Measurements from ENCODE around the gene HAUS2.
"Not testable (repeated sequence)": the region's sequence is repeated elsewhere in the genome, so short reads cannot be mapped to it uniquely, and the experiment has no call there.

Gene HAUS2

GRCh38 chr15:42547918-42548248 is 755 bp upstream of the HAUS2 start:
- H3K27me3 ChIP-seq (ENCODE audit: low read depth): no peaks in the 10 kb centered on the region
- 0 out of 2 replicates have a peak, but pooled peaks cover 2% of the 10 kb centered on the region for H3K9me3 ChIP-seq
- peaks cover 25% of the 10 kb centered on the region for H3K36me3 ChIP-seq (replicated peaks)
- H3K4me3 ChIP-seq: peak overlapping the region; percentile 98
- H3K4me1 ChIP-seq: no peaks in the 10 kb centered on the region; the same call in 1 of the 2 replicates
- in situ Hi-C loops (cut with MboI; ENCODE audit: low sequenced_read_pairs): no loop called here
- no peak for DNase-seq (ENCODE audit: low spot score in 2 of 2)

GRCh38 chr15:42549032-42549491 is 424 bp downstream of the HAUS2 start:
- peak; percentile 43 to 48 for DNase-seq (ENCODE audit: low spot score in 2 of 2)
- Histone ChIP-seq H3K36me3 (replicated peaks) (peaks cover 17% of the 10 kb centered on the region), H3K4me3 (peak overlapping the region; percentile 98), H3K9me3 (0 out of 2 replicates have a peak, but pooled peaks cover 2% of the 10 kb centered on the region), H3K27me3 (ENCODE audit: low read depth) (no peaks in the 10 kb centered on the region), H3K4me1 (no peaks in the 10 kb centered on the region; the same call in none of the 2 replicates)
- in situ Hi-C loops (cut with MboI; ENCODE audit: low sequenced_read_pairs): no loop called here

GRCh38 chr15:42549741-42550392 is 1.2 kb downstream of the HAUS2 start:
- no peak for DNase-seq (ENCODE audit: low spot score in 2 of 2)
- H3K36me3 ChIP-seq (replicated peaks): peaks cover 10% of the 10 kb centered on the region
- in situ Hi-C loops (cut with MboI; ENCODE audit: low sequenced_read_pairs): no loop called here
- peak overlapping the region; percentile 98 for H3K4me3 ChIP-seq
- H3K4me1 ChIP-seq: no peaks in the 10 kb centered on the region; the same call in none of the 2 replicates
- no peaks in the 10 kb centered on the region for H3K27me3 ChIP-seq (ENCODE audit: low read depth)
- H3K9me3 ChIP-seq: 0 out of 2 replicates have a peak, but pooled peaks cover 2% of the 10 kb centered on the region

- Histone ChIP-seq H3K9me3 (0 out of 2 replicates have a peak, but pooled peaks cover 2% of the 10 kb centered on the region), H3K4me3 (no peak overlapping the region), H3K27me3 (ENCODE audit: low read depth) (no peaks in the 10 kb centered on the region), H3K4me1 (no peaks in the 10 kb centered on the region; the same call in none of the 2 replicates), H3K36me3 (replicated peaks) (no peaks in the 10 kb centered on the region; the same call in none of the 2 replicates)
- no peak for DNase-seq (ENCODE audit: low spot score in 2 of 2)
- in situ Hi-C loops (cut with MboI; ENCODE audit: low sequenced_read_pairs): no loop called here
These were observed 4.9 kb downstream of the HAUS2 start for GRCh38 chr15:42553554-42553953.

GRCh38 chr15:42556550-42557207 is 8.0 kb downstream of the HAUS2 start:
- in situ Hi-C loops (cut with MboI; ENCODE audit: low sequenced_read_pairs); H3K4me1 ChIP-seq; H3K9me3 ChIP-seq; H3K27me3 ChIP-seq (ENCODE audit: low read depth); H3K4me3 ChIP-seq; DNase-seq (ENCODE audit: low spot score in 2 of 2): not testable (repeated sequence)
- peaks cover 22% of the 10 kb centered on the region for H3K36me3 ChIP-seq (replicated peaks)

- in situ Hi-C loops (cut with MboI; ENCODE audit: low sequenced_read_pairs): no loop called here
- Histone ChIP-seq H3K36me3 (replicated peaks) (peaks cover 28% of the 10 kb centered on the region), H3K4me1 (no peaks in the 10 kb centered on the region; the same call in 1 of the 2 replicates)
These were observed 10.1 kb downstream of the HAUS2 start for GRCh38 chr15:42558739-42559138.

GRCh38 chr15:42575188-42576039 is 26.8 kb downstream of the HAUS2 start, which contains the start of gene STARD9:
Gene STARD9, plus strand, starts transcription at chr15:42575606. Its CDS starts 110 bp downstream, at chr15:42575716.
- H3K36me3 ChIP-seq (replicated peaks): no peaks in the 10 kb centered on the region
- in situ Hi-C loops (cut with MboI; ENCODE audit: low sequenced_read_pairs): no loop called here

More at GRCh38 chr15:42558739-42559138, 10.1 kb downstream of the HAUS2 start:
- Histone ChIP-seq H3K4me3 (no peak overlapping the region), H3K27me3 (ENCODE audit: low read depth) (no peaks in the 10 kb centered on the region), H3K9me3 (no peaks in the 10 kb centered on the region)
- no peak for DNase-seq (ENCODE audit: low spot score in 2 of 2)

GRCh38 chr15:42576040-42576594 is 27.5 kb downstream of the HAUS2 start:
- Histone ChIP-seq H3K27me3 (ENCODE audit: low read depth) (no peaks in the 10 kb centered on the region), H3K9me3 (no peaks in the 10 kb centered on the region), H3K4me1 (peaks cover 10% of the 10 kb centered on the region), H3K36me3 (replicated peaks) (no peaks in the 10 kb centered on the region), H3K4me3 (peak overlapping the region; percentile 92)
- DNase-seq (ENCODE audit: low spot score in 2 of 2): peak in 1 of 2 experiments; percentile 18
- in situ Hi-C loops (cut with MboI; ENCODE audit: low sequenced_read_pairs): no loop called here

More at GRCh38 chr15:42575188-42576039, 26.8 kb downstream of the HAUS2 start, which contains the start of gene STARD9:
- H3K4me1 ChIP-seq: peaks cover 10% of the 10 kb centered on the region
- peak; percentile 97 to 99 for DNase-seq (ENCODE audit: low spot score in 2 of 2)
- peak within 1 kb of the TSS; percentile 92 for H3K4me3 ChIP-seq
- H3K9me3 ChIP-seq: no peaks in the 10 kb centered on the region
- no peaks in the 10 kb centered on the region for H3K27me3 ChIP-seq (ENCODE audit: low read depth)

- DNase-seq (ENCODE audit: low spot score in 2 of 2): no peak
- Histone ChIP-seq H3K27me3 (ENCODE audit: low read depth) (no peaks in the 10 kb centered on the region), H3K4me3 (peak overlapping the region; percentile 92), H3K36me3 (replicated peaks) (no peaks in the 10 kb centered on the region), H3K9me3 (no peaks in the 10 kb centered on the region), H3K4me1 (peaks cover 13% of the 10 kb centered on the region)
- in situ Hi-C loops (cut with MboI; ENCODE audit: low sequenced_read_pairs): no loop called here
These were observed 28.1 kb downstream of the HAUS2 start for GRCh38 chr15:42576776-42577175.

- DNase-seq (ENCODE audit: low spot score in 2 of 2): no peak
- no peaks in the 10 kb centered on the region for H3K27me3 ChIP-seq (ENCODE audit: low read depth)
These were observed 28.9 kb downstream of the HAUS2 start for GRCh38 chr15:42577514-42578031.

GRCh38 chr15:42578984-42579537 is 30.4 kb downstream of the HAUS2 start:
- Histone ChIP-seq H3K4me1 (peaks cover 25% of the 10 kb centered on the region), H3K36me3 (replicated peaks) (no peaks in the 10 kb centered on the region), H3K27me3 (ENCODE audit: low read depth) (no peaks in the 10 kb centered on the region), H3K9me3 (no peaks in the 10 kb centered on the region), H3K4me3 (no peak overlapping the region)
- in situ Hi-C loops (cut with MboI; ENCODE audit: low sequenced_read_pairs): no loop called here
- no peak for DNase-seq (ENCODE audit: low spot score in 2 of 2)

More at GRCh38 chr15:42577514-42578031, 28.9 kb downstream of the HAUS2 start:
- no peaks in the 10 kb centered on the region for H3K9me3 ChIP-seq
- H3K4me3 ChIP-seq: no peak overlapping the region
- H3K36me3 ChIP-seq (replicated peaks): no peaks in the 10 kb centered on the region
- in situ Hi-C loops (cut with MboI; ENCODE audit: low sequenced_read_pairs): no loop called here
- H3K4me1 ChIP-seq: peaks cover 19% of the 10 kb centered on the region

- in situ Hi-C loops (cut with MboI; ENCODE audit: low sequenced_read_pairs): no loop called here
These were observed 32.7 kb downstream of the HAUS2 start for GRCh38 chr15:42581272-42581730.

More at GRCh38 chr15:42581272-42581730, 32.7 kb downstream of the HAUS2 start:
- DNase-seq (ENCODE audit: low spot score in 2 of 2): peak; percentile 73 to 90
- Histone ChIP-seq H3K27me3 (ENCODE audit: low read depth) (no peaks in the 10 kb centered on the region), H3K4me3 (peak overlapping the region; percentile 29), H3K9me3 (no peaks in the 10 kb centered on the region), H3K4me1 (peaks cover 26% of the 10 kb centered on the region), H3K36me3 (replicated peaks) (no peaks in the 10 kb centered on the region)

Measured in HAP-1 (cell line).